Muscle of arm (tissue), 12 donors: ENCODE data around the gene L3MBTL4. TPM values are rescaled to one million over a fixed set of nuclear protein-coding genes. Genes with fewer than 3 reads are reported as not detected.

Experiments used
- DNase-seq: peaks from one replicate; pipeline ENCODE4 v3.0.0-alpha.2; 2013
- polyA plus RNA-seq, 12 donors: library from polyadenylated mRNA; unstranded; fragments of 120-200 nt; gene quantifications; one replicate each; pipeline ENCODE4 v1.2.1, GENCODE V29; 2013; ENCODE audit not compliant: insufficient read length in 12 of 12

L3MBTL4 gene
- polyA plus RNA-seq, 12 donors = 1.0 to 4.2 (median 1.6) TPM; not detected in 2

DNA sequence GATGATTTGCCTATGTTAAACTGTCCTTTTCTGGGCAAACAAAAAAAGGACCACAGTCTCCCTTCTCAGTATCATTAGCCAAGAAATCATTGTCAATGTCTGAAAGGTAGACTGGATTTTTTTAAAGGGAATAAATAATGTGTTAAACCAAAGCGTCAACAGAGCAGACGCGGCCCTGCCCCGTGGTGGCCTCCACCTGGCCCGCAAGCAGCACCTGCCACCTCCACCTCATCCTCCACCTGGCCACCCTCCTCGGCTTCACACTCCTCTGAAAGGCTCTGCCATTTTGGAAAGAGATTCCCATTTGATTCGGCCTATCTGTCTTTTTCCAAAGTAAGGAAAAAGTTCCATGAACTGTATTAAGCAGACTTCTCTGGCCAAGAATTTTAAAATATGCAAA, 451.4 kb downstream of the L3MBTL4 start:
- no peak for DNase-seq

DNA sequence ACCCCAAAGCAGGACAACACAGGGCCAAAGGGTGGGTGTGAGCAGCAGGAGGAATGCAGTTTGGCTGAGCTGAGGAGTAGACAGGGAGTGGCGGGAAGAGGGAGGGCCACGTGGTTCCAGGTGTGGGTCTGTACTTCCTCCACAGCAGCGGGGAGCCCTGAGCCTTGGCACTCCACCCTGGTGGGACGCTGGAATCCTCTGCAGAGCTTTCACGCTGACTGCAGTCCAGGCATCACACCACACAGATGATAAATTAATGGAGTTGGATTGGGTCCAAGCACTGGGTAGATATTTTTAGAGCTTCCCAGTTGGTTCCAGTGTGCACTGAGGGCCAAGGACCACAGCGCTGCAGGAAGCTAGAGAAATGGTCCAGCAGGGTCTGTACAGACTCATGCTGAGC, 452.3 kb downstream of the L3MBTL4 start:
- no peak for DNase-seq

DNA sequence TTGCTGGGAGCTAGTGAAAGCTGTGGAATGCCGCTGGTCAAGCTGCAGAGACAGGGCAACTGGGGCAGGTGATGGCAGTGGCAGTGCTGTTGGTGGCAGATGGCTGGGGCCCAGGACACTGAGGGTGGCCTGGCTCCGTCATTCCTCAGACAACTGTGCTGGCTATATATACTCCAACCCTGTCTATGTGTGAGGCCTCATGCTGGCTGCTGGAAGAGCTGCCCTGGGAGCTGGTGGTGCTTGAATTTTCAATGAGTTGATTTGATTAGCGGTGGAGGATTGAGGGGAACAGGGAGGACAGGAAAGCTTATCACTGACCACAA, 452.9 kb downstream of the L3MBTL4 start:
- no peak for DNase-seq

DNA sequence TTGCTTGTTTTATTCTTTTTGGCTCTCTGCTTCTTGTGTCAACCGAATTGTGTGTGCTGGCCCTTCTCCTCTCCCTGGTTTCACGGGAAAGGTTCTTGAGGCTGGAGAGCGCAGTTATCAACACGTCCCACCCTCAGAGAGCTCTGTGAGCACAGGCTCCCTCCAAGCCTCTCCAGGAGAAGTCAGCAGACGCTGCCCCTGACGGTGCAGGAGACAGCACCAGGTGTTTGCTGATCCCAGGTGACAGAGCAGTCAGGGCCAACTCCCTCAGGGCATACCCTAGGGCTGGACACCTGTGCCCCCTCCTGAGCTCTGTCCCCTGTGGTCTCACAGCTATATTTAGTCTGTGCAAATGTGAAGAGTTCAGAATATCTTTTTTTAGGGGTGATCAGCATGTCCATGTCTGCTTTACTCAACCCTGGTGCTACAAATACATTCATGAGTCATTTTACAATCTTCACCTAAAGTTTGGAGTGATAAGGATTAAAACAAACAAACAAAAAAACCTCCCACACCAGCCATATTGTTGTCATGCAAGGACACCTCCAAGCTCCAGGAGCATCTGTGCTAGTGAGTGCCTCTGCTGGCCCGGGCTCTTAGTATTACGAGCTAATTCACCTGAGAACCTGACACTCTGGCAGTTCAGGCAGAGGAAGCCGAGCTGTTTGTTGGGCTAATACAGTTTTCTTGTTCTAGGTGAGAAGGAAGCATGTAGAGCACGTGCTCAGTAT, 453.4 kb downstream of the L3MBTL4 start:
- DNase-seq = no peak

DNA sequence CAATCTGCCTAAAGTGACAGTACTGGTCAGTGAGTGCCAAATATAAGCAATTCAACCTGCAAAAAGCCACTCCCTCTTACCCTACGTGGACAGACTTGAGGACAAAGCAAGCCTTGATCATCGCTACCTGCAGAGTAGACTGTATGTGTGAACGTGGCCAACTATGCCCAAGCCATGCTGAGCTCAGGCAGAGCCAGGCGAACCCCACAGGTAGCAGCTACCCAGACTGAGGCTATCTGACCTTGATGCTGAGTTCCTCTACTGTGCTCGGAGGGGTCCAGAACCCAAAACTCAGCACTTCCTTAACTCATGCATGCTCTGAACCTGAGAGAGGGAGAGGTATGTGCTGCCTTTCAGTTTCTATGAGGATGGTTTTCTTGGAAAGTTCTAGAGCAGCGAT, 455.9 kb downstream of the L3MBTL4 start:
- no peak for DNase-seq

DNA sequence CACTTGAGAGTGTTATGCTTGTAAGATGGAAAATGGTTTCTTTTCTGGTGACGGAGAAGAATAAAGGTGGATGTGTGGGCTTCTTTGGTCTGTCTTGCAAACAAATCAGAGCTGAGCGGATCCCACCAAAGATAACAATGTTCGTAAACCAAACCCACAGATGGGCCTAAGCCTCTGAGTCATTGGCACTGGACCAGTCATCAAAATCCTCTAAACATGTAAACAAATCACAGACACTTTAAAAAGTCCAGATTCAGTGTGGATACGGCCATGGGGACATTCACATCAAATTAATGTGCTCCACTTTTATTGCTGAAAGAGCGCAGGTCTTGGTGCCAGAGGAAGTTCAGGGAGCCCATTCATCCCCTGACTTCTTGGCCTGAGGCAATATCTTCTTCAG, 458.9 kb downstream of the L3MBTL4 start:
- no peak for DNase-seq

DNA sequence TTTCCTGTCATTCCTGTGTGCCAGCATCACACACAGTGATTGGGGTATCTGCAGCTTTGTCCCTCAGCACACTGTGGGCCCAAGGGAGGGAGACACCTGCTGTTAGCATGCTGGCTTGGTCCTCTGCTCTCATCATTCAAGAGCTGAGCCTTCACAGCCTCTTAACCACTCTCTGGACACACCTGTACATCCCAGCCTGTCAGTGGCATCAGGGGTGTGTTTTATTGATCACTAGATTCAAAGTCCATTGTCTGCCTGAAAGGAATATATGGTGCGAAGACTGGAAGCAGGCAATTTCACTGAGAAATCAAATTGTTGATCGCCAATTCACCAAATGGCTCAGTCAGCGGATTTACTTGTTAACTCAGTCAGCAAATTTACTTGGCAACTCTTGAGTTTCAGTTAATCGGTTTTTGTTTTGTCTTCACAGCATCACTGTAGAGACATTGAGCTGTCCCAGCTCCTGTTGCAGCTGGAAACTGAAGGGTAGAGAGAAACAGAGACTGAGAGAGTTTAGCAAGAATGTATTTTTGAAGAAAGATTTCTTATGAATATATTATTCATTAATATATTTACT, 463.1 kb downstream of the L3MBTL4 start:
- no peak for DNase-seq

DNA sequence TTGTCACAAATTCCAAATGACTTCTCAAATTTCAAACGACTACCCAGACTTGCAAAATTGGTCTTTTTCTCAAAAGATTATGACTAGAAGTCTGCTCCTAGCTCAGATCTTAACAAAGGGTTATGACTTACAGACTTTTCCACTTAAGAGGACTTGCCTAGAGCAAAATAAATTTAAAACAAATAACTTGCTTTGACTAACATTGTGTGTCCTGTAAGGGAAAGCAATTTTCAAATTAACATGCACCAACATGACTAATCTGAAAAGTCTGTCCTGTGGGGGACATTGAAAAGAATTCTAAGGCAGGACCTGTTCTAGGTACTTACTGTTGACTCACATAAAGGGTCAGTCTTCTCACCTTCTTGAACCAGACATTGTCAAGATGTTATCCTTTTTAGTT, 465.9 kb downstream of the L3MBTL4 start:
- no peak for DNase-seq

DNA sequence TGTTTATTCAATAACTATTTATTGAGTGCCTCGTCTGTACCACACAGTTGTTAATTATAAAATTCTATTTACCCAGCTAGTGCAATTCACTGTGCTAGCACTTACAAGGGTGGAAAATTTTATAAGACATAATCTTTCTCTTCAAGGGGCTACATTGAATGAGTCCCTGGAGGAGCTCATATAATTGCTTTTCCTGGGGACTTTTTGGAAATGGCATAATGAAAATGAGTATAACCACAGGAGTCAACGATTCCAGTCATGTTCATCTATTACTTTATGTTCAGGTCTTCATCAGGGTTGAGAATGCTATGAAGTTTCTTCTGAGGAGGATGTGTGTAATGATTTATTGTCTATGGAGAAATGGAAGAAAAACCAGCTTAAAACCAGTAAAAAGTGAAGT, 466.5 kb downstream of the L3MBTL4 start:
- no peak for DNase-seq

DNA sequence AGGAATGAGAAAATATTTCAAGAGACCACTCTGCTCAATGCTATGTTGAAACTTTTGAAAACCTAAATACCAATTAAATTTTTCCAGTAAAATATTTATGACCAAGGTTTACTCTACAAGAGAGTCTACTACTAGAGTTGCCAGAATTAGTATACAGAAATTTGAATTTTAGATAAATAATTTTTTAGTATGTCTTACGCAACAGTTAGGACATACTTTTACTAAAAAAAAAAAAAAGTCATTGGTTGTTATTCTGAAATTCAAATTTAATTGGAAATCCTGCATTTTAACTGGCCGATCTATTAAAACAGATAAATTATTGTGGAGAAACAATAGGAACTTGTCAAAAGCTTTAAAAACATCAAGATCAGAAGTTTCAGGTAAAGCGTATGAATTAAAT, 470.3 kb downstream of the L3MBTL4 start:
- no peak for DNase-seq

DNA sequence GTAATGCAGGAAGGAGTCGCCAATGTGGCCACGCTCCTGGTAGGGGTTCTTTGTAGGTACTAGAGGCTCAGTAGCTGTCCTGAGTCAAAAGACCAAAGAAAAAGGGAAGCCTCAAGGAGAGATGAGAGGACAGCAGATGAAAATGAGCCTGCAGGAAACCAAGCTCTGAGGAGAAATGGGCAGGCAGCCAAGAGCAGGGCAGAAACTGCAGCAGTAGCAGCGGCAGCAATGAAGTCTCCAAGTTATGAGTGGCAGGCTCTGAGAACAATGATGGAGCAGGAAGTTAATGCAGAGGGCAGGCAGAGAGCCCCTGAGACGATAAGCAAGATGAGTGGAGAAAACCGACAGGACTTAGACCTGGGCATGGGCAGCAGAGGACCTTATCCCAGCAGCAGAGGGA, 471.2 kb downstream of the L3MBTL4 start:
- no peak for DNase-seq

DNA sequence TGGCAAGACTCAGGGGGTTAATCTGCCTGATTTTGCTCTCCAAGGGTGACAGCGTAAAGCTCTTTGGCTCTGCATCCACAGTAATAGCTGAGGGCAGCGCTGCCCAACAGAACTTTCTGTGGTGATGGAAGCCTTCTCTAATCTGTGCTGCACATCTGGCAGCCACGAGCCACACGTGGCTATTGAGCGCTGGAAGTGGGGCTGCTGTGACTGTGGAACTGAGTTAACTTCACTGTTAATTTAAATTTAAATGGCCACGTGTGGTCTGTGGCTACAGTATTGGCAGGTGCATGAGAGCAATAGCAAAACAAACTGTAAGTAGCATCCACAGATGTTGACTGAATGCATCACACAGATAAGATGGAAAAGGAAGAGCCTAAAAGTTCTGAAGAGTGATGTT, 472.1 kb downstream of the L3MBTL4 start:
- no peak for DNase-seq

DNA sequence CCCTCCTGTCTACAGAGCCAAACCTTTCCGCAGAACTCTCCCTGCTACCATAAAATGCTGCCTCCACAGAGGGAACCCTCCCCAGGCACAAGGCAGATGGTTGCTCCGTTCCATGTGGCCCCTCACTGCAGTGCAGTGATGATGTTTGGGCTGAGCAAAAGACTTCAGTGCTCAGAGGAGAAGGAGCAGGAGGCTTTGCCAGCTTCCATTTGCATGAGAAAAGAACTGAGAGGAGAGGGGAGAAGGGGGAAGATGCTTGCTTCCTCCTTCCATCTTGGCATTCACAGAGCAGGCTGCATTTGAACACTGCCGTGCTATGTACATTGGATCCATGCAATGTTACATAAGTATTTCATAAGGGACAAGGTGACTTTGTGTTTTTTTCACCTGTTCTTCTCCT, 472.8 kb downstream of the L3MBTL4 start:
- no peak for DNase-seq

DNA sequence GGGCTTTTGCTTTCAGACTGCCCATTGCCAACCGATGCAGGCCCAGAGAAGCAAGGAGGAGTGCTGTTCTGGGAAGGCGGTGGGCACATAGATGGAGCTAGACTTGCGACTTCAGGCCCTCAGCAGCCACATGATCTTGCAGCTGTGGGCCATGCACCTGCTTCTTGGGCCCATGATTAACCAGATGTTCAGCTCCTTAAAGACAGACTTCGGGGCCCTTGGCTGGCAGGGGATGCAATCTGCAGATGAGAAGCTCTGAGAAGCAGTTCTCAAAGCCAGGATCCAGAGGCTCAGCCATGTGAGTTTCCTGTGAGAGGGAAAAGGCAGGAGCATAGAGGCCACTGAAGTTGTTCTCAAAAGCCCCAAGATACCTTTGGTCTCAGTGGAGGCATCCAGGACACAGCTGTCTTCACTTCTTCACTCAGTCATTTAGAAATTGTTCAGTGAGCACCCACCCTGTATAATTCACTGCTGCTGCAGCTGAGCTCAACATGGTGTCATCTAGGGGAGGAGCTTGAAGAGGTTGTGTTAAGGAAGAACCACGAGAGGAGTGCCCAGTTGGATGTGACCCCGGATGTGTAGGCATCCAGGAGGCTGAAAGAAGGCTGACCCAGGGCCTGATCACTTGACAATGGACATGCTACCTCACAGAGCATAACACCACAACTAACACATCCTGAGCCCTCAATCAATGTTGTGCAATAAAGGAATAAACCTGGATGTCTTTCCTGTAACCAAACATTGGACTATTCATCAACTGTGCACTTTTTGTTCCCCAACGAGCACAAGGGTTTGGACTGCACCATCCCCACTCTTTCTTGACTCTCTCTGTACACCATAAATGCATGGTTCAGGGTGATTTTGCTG, 474.7 kb downstream of the L3MBTL4 start:
- no peak for DNase-seq

DNA sequence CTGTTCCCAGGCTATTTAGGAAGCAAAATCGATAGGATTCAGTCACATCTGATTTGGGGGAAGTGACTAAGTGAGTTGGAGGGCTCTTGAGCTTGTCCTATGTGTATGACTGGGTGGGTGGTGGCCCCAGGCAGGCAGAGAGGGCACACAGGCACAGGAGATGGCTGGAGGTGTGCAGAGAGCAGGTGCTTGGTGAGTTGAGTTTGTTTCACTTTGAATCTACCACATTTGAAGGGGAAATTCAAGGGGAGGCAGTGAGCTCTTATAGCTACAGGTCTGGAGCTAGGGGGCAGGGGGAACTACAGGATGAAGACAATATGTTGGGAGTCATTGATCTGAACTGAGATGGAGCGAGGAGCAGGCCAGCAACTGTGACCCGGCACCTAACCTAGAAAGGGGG, 476.9 kb downstream of the L3MBTL4 start:
- no peak for DNase-seq

DNA sequence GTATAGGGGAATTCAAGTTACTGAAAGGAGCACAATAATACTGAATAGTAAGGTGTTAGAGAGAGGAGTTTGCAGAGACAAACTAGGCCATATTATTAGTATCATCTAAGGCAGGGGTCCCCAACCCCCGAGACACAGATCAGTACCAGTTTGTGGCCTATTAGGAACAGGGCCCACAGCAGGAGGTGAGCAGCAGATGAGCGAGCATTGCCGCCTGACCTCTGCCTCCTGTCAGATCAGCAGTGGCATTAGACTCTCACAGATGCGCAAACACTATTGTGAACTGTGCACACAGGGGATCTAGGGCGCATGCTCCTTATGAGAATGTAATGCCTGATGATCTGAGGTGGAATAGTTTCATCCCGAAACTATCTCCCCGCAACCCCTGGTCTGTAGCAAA, 477.6 kb downstream of the L3MBTL4 start:
- DNase-seq = no peak

DNA sequence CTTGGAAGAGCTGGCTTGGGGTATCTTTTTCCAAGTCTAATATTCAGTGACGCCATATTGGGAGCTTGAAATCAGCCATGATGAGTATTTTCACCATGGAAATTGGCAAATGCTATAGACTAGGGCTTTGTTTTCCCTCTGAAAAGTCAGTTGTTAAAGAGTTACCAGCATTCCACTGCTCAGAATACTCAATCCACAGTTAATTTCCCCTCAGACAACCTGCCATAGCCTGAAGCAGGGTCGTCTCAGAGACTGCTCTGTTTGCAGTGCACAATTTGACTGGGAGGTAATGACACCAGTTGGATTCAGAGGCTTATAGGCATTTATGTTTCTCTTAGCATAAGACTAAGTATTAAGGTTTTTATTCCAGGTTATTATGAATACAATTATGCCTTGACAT, 483.9 kb downstream of the L3MBTL4 start:
- DNase-seq = no peak

DNA sequence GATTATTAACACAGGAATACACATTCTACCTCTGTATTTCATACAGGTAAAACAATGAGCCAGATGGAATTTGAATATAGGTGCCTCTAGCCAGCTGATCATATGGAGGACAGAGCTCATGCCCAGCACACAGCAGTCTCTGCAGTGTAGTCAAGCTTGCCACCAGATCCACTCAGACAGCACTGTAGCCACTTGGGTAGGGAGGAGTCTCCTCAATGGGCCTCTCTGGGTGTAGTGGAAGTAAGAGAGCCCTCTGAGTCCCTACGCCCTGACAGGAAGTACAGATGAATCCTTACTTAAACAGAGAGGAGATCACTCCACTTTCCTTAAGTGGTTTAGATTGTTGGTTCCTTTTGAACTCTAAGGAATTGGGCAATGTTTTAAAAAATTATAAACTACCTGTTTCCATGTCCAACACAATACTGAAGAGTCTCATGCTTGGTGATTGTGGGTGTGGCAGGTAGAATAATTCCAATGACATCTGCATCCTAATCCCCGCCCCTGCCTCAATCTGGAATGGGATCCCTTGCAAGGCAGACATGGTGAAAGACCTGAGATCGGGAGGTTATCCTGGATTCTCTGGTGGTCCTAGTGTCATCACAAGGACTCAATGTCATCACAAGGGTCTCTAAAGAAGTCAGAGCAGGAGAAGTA, 496.4 kb downstream of the L3MBTL4 start:
- DNase-seq = no peak

DNA sequence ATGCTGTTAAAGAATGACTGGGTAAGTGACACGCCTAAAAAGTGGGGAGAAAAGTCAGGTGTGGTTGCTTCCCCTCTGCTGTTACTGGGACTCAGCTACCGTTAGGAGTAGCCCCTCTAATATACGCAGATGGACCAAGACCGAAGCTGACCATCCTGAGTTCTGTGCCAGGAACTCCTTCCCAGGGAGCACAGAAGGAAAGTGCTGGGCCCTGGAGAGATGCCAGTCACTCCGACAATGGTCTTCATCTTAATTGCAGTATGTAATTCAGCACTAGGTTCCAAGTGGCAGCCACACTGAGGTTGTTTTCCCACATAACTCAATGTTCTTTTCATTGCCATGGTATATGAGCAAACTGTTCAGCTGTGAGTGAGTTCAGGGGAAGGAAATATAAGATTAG, 499.8 kb downstream of the L3MBTL4 start:
- no peak for DNase-seq

DNA sequence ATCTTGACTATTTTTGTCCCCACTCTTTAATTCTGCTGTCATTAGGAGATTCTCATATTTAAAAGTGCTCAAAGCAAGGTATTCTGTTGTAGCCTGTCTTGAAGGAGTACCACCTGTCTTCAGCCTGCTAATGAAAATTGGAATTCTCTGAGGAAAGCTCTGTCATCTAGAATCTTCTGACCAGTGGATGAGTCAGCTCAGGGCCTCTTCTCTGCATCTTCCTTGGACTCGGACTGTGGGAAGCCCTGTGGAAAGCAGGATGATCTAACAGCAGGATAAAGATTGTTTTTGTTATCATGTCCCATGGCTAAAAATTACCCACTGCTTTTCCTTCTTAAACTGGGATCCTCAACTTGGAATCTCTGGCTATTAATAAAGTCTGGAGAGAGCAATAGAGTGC, 500.7 kb downstream of the L3MBTL4 start:
- DNase-seq = no peak

DNA sequence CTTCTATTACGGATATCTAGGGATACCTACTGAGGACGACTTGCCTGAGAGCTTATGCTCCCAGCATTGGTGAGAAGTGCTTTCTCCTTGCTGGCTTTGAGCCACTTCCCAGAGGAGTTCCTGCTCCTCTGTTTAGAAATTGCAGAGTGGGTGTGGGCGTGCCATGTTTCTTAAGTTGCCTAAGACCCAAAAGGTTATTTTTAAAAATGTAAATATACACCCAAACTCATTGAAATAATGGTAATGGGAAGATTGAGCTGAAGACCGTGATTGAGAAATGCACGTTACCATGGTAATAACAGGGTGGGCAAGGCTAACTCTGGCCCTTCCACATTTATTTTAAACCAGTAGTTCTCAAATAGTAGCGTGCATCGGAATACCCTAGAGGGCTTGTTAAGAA, 502.1 kb downstream of the L3MBTL4 start:
- no peak for DNase-seq

DNA sequence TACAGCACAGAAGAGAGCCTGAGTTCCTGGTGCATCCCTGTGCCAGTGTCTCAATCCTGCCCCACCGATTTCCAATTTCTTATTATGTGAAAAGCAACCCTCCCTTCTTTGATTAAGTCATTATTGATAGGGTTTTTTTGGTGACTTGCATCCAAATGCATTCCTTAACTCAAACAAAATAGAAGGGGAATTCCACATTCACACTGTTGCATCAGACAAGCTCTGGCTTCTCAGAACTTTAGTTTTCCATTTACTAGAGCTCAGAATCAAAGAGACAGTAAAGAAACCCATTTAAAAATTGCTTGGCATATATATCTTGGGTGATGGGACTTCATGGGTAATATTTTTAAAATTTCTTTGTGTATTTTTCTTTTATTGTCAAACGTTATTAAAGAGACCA, 505.6 kb downstream of the L3MBTL4 start:
- DNase-seq = no peak
